Kasumi-1 (cell line): ENCODE measurements around the gene SNAPC4.

Experiments used
- DNase-seq, 2 experiments: peaks; one replicate each; lab custom pipeline; 2025; lab: John Stamatoyannopoulos, UW

SNAPC4 gene

DNA sequence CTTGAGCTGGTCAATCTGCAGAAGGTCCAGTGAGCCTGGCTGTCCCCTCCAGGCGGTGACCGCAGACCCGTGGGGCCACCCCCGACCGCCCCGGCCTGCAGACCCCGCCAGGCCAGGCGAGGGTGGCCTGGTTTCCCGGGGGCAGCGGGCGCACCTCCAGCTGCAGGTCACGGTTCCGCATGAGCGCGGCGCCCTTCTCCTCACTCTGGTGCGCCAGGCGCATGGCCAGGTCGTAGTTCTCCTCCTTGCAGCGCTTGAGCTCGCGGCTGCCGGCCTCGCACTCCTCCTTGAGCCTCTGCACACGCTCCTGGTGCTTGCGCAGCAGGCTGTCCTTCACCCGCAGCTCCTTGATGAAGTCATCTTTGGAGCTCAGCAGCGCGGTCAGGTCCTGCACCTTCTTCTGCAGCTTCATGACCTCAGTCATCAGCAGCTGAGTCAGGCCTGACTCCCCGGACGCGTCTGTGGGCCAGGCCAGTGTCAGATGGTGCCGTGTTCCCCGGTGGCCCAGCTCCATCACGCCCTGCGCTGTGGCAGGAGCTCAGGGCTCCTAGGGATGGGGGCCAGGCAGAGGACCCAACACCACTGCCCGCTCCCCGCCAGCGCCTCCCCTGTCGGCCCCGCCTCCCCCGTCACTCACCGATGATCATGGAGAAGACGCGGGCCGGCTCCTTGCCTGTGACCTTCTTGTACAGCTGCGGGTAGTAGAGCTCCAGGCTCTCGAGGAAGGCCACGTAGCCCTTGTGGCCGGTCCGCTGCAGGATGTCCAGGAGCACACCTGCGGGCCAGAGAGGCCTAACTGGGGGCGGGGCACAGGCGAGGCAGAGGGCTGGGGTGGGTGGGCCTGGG is 29.1 kb downstream of the SNAPC4 start:
- DNase-seq = no peak

GRCh38 chr9:136370037-136370436 is 29.9 kb downstream of the SNAPC4 start:
- DNase-seq = no peak

- no peak for DNase-seq
Observed at GRCh38 chr9:136368190-136368589, 31.8 kb downstream of the SNAPC4 start.

DNA sequence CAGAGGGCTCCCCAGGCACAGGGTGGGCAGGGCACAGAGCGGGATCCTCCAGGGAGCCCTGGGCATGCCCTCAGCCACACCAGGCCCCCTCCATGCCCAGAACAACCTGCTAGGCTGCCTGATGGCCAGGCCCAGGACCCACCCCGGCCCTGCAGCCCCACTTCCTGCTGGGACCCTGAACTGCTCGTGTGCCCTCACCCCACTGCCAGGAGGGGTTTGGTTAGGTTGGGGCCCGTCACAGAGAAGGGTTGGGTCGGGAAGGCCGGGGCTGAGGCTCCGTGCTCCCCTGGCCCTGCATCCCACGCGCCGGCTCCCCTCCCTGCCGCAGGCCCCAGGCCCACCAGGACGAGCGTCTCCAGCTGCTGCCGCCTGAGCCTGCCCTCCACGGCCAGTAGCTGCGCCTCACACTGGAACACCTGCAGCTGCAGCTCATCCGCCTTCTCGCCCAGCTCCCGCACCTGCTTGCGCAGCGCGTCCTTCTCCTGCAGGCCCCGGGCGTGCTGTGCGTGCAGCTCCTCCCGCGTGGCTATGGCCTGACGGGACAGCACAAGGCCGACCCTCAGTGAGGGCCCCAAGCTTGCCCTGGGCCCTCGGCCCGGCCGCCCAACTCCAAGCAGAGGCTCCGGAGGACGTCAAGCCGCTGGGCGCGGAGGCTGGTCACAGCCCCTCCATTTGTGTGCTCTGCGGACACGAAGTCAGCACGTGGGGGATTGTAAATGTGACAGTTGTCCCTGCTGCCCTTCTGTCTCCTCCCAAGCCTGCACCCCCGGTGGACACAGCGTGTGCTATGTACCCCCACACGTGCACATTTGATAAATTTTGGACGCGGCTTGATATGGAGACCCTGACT is 32.4 kb downstream of the SNAPC4 start:
- no peak for DNase-seq

GRCh38 chr9:136366826-136367225 is 33.1 kb downstream of the SNAPC4 start:
- no peak for DNase-seq

GRCh38 chr9:136365775-136366222 is 34.2 kb downstream of the SNAPC4 start:
- DNase-seq = peak; percentile 46 to 70

GRCh38 chr9:136364942-136365774 is 34.8 kb downstream of the SNAPC4 start:
- DNase-seq = no peak

- DNase-seq = peak in 1 of 2 experiments; percentile 33
Observed at GRCh38 chr9:136363949-136364748, 35.8 kb downstream of the SNAPC4 start.

DNA sequence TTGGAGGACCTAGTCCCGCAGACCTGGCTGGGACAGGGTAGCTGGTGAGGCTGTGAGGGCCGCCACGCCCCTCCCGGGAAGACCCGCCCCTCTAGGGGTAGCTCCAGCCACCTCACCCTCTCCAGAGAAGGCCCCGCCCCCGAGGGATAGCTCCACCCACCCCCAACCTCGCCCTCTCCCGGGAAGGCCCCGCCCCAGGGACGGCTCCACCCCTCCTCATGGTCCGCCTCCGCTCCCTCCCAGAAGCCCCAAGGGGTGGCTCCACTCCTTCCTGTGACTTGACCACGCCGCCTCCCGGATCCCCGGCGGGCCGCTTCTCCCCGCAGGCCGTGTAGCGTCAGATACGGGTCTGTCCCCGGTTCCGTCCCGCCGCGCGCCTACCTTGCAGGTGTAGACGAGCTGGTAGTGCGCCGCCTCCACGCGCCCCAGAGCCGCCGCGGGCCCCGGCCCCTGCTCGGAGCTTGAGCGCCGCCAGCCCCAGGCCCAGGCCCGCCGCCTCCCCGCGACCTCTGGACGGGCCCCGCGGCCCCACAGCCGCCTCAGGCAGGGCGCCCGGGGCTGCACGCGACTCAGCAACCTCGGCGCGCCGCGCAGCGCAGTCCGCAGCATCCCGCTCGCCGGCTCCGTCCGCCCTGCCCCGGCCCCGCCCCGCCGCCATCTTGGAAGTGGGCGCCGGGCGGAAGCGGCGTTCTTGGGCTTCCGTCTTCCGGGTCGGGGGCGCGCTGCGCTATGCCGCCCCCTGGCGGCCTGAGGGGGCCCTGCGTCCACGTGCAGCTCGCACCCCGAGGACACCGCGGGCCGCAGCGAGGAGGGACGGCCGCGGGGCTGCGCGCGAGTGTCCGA is 36.6 kb downstream of the SNAPC4 start, which contains the start of gene DNLZ:
Gene DNLZ (minus strand): TSS at position 639 of the 843 bp plus-strand sequence. CDS start 30 bp downstream, at position 609.
- peak; percentile 71 to 90 for DNase-seq

GRCh38 chr9:136362450-136362784 is 37.6 kb downstream of the SNAPC4 start:
- no peak for DNase-seq

DNA sequence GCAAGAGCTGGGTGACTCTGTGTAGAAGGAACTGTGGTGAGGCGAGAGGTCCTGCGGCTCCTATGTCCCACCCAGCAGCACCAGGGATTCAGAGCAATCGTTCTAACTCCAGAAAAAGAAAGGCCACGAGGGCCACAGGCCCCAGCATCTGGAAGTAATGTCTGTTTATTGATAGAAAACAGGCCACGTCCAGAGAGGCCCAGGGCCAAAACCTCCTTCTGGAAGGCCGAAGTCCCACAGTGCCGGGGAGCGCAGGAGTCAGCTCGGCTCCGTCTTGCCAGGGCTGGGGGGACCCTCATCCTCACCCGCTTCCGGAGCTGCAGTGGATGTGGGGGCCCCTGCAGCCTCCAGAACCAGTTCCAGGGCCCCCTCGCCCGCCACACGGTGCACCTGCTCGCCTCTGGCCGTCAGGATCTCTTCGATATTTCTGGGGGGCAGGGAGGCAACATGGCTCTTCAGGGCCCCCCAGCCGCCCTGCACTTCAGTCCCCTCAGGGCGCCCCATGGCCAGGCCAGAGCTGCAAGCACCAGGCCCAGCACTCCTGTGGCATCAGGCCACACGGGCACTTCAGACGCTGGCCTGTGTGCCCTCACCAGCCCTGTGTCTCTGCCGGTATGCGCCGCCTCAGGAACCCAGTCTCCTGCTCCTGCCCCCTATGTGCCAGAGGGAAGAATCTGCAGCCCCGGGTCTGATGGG is 38.1 kb downstream of the SNAPC4 start:
- no peak for DNase-seq

GRCh38 chr9:136361047-136361753 is 38.8 kb downstream of the SNAPC4 start:
- no peak for DNase-seq

DNA sequence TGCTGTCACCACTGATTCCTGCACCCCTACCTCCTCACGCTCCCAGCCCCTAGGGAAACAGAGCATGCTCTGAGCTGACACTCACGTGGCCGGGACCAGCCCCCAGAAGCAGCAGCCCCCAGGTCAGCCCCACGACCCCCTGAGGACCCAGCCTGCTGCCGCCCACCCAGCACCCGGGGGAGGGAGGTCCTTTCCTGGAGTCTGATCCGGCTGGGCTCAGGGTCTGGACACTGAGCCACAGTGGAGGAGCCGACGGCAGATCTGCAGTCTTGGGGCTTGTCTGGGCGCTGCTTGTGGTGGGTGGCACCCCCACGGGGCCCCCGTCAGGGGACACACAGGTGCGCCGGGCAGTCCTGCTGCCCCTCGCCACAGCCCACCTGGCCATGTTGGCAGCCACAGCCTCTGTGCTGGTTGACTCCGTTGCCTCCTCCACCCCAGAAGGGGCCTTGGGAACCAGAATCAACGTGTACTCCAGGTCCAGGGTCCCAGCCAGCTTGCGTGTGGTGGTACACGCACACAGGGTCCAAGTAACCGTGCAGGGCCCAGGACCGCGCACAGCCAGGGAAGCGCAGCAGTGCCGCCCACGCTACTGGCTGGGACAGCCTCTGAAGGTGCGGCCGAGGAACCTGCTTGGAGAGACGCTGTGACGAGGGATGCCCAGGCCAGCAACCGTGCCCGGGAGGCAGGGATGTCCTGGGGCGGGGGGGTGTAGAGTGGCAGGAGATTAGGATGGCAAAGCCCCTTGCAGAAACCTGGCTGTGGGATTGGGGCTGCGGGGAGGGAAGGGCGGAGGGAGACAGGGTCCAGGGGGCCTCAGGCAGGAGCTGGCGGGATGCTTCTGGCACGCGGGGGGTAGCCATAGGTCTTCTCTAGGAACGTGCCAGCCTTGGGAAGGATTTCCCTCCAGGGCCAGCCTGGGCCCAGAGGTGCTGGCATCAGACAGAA is 39.9 kb downstream of the SNAPC4 start:
- no peak for DNase-seq

DNA sequence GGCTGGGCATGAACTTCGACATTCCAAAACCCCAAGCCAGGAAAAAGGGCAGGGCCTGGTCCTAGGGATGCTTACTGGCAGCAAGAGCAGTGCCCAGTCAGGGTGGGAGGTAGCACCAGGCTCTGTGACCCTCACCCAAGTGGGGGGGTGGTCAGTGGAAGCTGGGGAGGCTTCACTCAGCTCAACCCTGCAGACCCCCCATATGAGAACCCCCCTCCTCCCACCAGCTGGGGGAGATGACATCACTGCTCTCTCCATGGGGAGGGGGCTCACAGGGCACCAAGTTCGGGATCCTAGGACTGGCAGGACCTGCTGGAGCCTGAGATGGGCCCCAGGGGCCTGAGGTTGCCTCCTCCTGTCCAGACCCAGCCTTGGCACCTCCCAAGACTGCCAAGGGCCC is 41.1 kb downstream of the SNAPC4 start:
- no peak for DNase-seq

- DNase-seq = no peak
Observed at GRCh38 chr9:136358016-136358415, 42.0 kb downstream of the SNAPC4 start.

DNA sequence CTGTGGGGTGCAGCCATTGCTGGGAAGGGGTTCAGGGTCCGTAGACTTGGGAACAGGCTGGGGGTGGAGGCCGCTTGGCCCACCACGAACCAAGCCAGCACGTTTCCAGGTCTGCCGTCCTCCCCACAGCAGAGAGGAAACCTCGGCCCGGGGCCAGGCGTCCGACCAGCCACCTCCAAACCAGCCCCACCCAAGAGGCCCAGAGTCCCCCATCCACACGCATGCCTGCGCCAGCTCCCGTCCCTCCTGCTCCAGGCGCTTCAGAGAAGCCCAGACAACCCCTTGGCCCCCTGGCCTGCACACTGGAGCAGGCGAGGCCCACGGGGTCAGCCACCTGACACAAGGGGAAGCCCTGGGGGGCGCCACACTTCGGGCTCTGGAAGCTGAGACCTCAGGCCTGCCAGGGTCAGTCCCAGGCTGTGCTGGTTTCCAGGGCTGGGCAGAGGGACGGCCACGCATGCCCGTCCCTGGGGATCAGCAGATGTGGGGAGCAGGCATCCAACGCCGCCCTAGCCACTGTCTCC is 42.7 kb downstream of the SNAPC4 start:
- no peak for DNase-seq
